ENCODE results near the gene MARCO. TPM values are rescaled to one million over a fixed set of nuclear protein-coding genes. Genes with fewer than 3 reads are reported as not detected.

MARCO gene
- total RNA-seq, 1 experiment from 2014 or later, result not detected

- BruUV-seq (replicated peaks), result no TSS peak
- Histone ChIP-seq H3K27ac (ENCODE audit: low read length) (no peak overlapping the region), H3K4me2 (ENCODE audit: low read length) (no peak overlapping the region), H3K79me2 (ENCODE audit: low read length) (no peaks in the 10 kb centered on the region), H3K27me3 (ENCODE audit: low read length) (peaks cover 11% of the 10 kb centered on the region; the same call in 1 of the 2 replicates), H3F3A (ENCODE audit: low read length, unreplicated experiment) (no peaks in the 10 kb centered on the region), H3K36me3 (ENCODE audit: low read depth, low read length) (no peaks in the 10 kb centered on the region), H3K9ac (ENCODE audit: low read length) (no peak overlapping the region), H3K9me2 (replicated peaks; ENCODE audit: low read length) (no peaks in the 10 kb centered on the region), H3K9me3 (ENCODE audit: low read length) (no peaks in the 10 kb centered on the region), H4K20me1 (ENCODE audit: low read length) (no peaks in the 10 kb centered on the region), H3K4me1 (ENCODE audit: insufficient read depth, low read length) (no peaks in the 10 kb centered on the region), H3K4me3 (ENCODE audit: low read length) (no peak overlapping the region), H2AFZ (ENCODE audit: low read length) (no peak overlapping the region)
- no peak for TF ChIP-seq EZH2phosphoT487 (IDR thresholded peaks at IDR 0.05; ENCODE audit: borderline replicate concordance, low read length)
- ATAC-seq (no peak), DNase-seq (no peak)
- CTCF ChIA-PET, result no interaction called here
- POLR2A ChIA-PET (ENCODE audit: unreplicated experiment), result no interaction called here
- intact Hi-C loops (cut with micrococcal nuclease), result no loop called here
Observed at GRCh38 chr2:118925476-118925875, 16.5 kb upstream of the MARCO start.

GRCh38 chr2:118925981-118926380 is 16.0 kb upstream of the MARCO start:
- Histone ChIP-seq H3K9me2 (replicated peaks; ENCODE audit: low read length) (no peaks in the 10 kb centered on the region), H3K27me3 (ENCODE audit: low read length) (peaks cover 11% of the 10 kb centered on the region; the same call in 1 of the 2 replicates), H3K4me1 (ENCODE audit: insufficient read depth, low read length) (no peaks in the 10 kb centered on the region), H4K20me1 (ENCODE audit: low read length) (no peaks in the 10 kb centered on the region), H3K4me2 (ENCODE audit: low read length) (no peak overlapping the region), H3K9ac (ENCODE audit: low read length) (no peak overlapping the region), H3K27ac (ENCODE audit: low read length) (no peak overlapping the region), H3K79me2 (ENCODE audit: low read length) (no peaks in the 10 kb centered on the region), H3K36me3 (ENCODE audit: low read depth, low read length) (no peaks in the 10 kb centered on the region), H3K9me3 (ENCODE audit: low read length) (no peaks in the 10 kb centered on the region), H2AFZ (ENCODE audit: low read length) (no peak overlapping the region), H3F3A (ENCODE audit: low read length, unreplicated experiment) (no peaks in the 10 kb centered on the region), H3K4me3 (ENCODE audit: low read length) (no peak overlapping the region)
- BruUV-seq (replicated peaks), result no TSS peak
- ATAC-seq (no peak), DNase-seq (no peak)
- ChIA-PET POLR2A (ENCODE audit: unreplicated experiment) (no interaction called here), CTCF (no interaction called here)
- intact Hi-C loops (cut with micrococcal nuclease), result no loop called here
- TF ChIP-seq EZH2 (IDR thresholded peaks at IDR 0.05; ENCODE audit: low read length, unreplicated experiment), result no peak
- TF ChIP-seq CTCF (conservative IDR thresholded peaks at IDR 0.05; ENCODE audit: low read depth, low read length), result no peak

- intact Hi-C loops (cut with micrococcal nuclease), result no loop called here
- H3K9ac ChIP-seq (ENCODE audit: low read length), result no peak overlapping the region
Observed at GRCh38 chr2:118929059-118929458, 12.9 kb upstream of the MARCO start.

More at GRCh38 chr2:118929059-118929458, 12.9 kb upstream of the MARCO start:
- Histone ChIP-seq H3K4me2 (ENCODE audit: low read length) (no peak overlapping the region), H3K79me2 (ENCODE audit: low read length) (no peaks in the 10 kb centered on the region), H4K20me1 (ENCODE audit: low read length) (no peaks in the 10 kb centered on the region), H2AFZ (ENCODE audit: low read length) (no peak overlapping the region), H3K9me2 (replicated peaks; ENCODE audit: low read length) (no peaks in the 10 kb centered on the region), H3K9me3 (ENCODE audit: low read length) (peaks cover 11% of the 10 kb centered on the region; the same call in 1 of the 2 replicates), H3K4me3 (ENCODE audit: low read length) (no peak overlapping the region), H3F3A (ENCODE audit: low read length, unreplicated experiment) (no peaks in the 10 kb centered on the region), H3K36me3 (ENCODE audit: low read depth, low read length) (no peaks in the 10 kb centered on the region), H3K27me3 (ENCODE audit: low read length) (peaks cover 3% of the 10 kb centered on the region; the same call in 1 of the 2 replicates), H3K4me1 (ENCODE audit: insufficient read depth, low read length) (no peaks in the 10 kb centered on the region), H3K27ac (ENCODE audit: low read length) (no peak overlapping the region)
- ChIA-PET POLR2A (ENCODE audit: unreplicated experiment) (no interaction called here), CTCF (no interaction called here)
- BruUV-seq (replicated peaks), result no TSS peak
- TF ChIP-seq EZH2 (IDR thresholded peaks at IDR 0.05; ENCODE audit: low read length, unreplicated experiment) (no peak), CTCF (conservative IDR thresholded peaks at IDR 0.05; ENCODE audit: low read depth, low read length) (no peak), EZH2phosphoT487 (IDR thresholded peaks at IDR 0.05; ENCODE audit: borderline replicate concordance, low read length) (no peak)
- no peak for DNase-seq
- ATAC-seq, result no peak

All from PC-3 (cell line).